Stimulated activated CD4-positive, alpha-beta T cell treated with anti-CD3 and anti-CD28 coated beads, Interleukin-1b, Interleukin-23, amount 100 ng/mL, for 48 hours (primary cell): Measurements from ENCODE around the gene STX18.
"Not testable (repeated sequence)": the region's sequence is repeated elsewhere in the genome, so short reads cannot be mapped to it uniquely, and the experiment has no call there.

Experiments used
- DNase-seq: peaks from one replicate; pipeline ENCODE4 v3.0.0-alpha.2; 2020

STX18 gene

DNA sequence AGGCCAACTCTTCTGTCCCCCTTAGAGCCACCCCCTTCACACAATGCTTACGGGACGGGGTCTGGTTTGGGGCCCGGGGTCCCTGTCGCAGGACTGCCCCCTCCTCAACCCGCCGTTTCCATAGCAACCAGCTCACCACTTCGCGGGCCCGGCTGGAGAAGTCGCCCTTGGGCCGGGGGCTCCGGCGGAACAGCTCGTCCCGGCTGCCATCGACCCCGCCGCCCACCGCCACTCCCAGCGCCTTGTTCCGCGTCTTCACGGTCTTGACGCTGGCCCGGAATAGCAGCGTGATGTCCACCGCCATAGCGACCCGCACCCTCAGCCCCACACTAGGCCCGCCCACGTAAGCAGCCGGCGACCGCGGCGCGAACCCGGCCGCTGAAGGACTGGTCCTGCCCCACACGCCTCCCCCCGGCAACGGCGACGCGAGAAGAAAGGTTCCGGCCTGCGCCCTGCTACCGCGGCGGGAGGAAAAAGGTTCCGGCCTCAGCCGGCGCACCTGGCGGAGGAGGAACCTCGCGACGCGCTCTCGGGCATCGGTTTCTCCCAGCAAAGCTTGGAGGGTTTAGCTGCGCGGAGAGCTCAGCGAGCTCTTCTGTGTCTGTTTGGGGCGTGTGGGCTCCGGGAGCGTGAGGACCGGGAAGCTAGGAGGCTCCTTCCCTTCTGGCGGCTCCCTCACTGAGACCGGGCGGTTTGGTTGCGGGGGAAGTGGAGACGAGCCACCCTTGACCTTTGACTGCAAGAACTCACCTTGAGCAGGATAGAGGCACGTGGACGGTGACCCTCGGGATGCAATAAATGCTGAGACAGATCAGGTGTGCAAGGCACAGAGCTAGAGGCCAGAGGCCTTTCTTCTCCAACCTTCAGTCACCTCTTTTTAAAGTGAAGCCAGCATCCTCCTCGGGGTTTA lies at the start of gene STX18:
Gene STX18, minus strand, starts transcription at position 388 of the 910 bp plus-strand sequence. Its CDS starts 84 bp downstream, at position 304.
- peak; percentile 88 for DNase-seq

DNA sequence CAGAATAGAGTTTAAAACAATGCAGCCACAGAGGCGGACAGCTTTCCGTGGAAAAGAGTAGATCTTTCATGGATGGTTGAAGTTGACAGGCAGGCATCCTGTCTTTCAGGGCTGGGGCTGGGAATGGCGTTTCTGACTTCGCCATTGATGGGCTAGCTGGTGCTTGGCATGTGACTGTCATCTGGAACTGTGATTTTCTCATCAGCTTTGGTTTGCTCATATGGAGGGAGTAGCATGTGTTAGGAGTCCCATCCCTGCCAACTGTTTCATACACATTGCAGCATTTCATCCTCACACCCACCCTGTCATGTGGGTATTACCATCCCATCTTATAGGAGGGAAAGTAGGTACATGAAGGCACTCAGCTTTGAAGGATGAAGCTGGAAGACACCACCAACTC lies 49.2 kb upstream of the STX18 start:
- no peak for DNase-seq

DNA sequence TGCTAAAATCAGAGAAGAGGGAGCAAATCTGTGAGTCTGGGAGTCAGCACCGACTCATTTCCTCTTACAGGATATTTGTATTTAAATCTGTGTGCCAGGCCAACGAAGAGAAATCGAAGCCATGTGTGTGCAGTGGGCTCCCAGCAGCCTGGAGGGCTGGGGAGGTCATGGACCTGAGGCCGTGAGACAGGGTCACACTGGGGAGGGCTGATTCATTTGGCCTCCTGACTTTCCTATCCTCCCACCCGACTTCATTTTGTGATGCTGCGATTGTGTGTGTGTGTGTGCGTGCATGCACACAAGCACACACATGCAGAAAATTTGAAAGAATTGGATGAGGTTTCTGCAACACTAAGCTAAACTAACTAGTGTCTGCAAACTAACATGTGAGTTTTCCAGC lies 48.7 kb upstream of the STX18 start:
- DNase-seq, result no peak

DNA sequence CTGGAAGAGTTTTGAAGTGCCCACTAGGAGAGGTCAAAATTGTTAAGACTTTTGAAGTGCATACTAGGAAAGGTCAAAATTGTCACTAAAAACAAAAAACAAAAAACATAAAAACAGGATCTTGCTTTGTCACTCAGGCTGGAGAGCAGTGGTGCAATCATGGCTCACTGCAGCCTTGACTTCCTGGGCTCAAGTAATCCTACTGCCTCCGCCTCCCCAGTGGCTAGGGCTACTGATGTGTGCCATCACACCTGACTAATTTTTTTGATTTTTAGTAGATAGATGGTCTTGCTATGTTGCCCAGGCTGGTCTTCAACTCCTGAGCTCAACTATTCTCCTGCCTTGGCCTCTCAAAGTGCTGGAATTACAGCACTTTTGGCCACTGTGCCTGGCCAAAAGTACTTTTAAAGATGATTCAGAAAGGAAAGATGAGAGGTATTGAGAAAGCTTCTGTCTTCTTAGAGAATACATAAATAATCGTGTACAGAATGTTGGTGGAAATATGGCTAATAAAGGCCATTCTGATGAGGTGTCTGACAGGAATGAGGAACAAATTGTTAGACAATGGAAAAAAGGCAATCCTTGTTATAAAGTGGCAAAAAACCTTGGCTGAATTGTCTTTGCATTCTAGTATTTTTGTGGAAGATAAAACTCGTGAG lies 43.3 kb upstream of the STX18 start:
- DNase-seq, result no peak

DNA sequence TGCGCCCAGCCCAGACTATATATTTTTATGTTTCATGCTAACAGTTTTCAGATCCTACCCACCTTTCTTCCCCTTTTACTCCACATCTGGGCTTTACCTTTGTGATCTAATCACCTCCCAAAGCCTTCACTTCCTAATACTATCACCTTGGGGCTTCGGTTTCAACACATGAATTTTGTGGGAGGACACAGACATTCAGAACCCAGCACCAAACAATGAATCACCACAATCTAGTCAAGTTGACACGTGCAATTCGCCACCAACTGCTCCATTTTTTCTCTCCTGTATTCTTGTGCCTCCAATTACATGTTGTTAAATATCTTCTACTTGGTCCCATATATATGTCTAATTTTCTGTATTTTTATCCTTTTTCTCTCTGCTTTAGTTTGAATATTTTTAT lies 41.8 kb upstream of the STX18 start:
- DNase-seq, result no peak

DNA sequence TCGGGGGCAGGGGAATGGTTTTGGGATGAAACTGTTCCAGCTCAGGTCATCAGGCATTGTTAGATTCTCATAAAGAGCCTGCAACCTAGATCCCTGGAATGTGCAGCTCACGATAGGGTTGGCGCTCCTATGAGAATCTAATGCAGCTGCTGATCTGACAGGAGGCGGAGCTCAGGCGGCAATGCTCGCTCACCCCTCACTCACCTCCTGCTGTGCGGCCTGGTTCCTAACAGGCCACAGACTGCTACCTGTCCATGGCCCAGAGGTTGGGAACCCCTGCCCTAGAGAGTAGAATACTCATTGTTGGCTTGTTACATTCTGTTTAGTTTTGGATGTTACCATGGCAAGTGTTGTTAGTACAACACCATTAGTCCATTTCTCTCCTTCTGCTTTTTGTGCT lies 40.8 kb upstream of the STX18 start:
- DNase-seq, result no peak

DNA sequence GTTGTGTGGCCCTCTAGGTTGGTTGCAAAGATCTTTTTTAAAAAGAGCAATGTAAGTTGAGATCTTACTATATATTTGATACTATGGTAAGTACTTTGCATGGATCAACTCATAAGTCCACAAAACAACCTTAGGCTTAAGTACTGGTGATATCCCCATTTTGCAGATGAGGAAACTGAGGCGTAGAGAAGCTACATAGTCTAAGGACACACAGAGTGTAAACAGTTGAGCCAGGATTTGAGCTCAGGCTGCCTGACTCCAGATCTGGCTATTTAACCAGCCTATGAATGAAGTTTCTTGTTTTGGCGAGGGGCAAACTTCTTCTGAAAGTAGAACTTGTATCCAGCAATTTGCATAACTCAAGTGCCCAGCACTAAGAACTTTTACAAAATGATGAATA lies 38.6 kb upstream of the STX18 start:
- DNase-seq, result no peak

DNA sequence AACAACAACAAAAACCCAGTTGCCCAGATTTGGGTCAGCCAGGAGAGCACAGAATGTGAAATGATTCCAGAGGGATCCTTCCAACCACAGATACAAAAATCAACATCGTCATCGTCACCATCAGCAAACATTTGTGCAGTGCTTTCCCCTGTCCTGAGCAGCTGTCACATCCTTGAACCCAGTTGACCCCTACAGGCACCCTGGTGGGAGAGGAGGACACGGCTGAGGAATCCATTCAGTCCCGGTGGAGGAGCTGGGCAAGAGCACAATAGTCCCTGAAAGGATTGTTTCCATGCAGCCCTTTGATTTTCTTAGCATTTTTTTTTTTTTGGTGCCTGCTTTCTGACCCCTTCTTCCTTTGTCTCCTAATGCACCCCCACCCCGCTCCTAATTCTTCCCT lies 37.1 kb upstream of the STX18 start:
- DNase-seq, result no peak

DNA sequence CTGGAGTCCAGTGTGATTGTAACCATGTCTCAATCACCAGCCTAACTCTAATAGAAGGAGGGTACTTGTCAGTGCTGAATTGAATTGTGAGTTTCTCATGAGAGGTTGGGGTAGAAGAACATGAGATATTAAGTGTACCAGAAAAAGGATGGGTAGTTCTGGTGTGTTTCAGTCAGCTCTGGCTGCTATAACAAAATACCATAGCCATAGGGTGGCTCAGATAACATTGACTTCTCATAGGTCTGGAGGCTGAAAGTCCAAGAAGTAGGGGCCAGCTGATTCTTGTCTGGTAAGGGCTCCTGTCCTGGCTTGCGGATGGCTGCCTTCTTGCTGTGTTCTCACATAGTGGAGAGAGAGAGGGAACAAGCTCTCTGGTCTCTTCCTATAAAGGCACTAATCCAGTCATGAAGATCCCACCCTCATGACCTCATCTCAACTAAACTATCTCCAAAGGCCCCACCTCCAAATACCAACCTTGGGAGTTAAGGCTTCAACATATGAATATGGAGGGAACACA lies 35.6 kb upstream of the STX18 start:
- DNase-seq, result no peak

DNA sequence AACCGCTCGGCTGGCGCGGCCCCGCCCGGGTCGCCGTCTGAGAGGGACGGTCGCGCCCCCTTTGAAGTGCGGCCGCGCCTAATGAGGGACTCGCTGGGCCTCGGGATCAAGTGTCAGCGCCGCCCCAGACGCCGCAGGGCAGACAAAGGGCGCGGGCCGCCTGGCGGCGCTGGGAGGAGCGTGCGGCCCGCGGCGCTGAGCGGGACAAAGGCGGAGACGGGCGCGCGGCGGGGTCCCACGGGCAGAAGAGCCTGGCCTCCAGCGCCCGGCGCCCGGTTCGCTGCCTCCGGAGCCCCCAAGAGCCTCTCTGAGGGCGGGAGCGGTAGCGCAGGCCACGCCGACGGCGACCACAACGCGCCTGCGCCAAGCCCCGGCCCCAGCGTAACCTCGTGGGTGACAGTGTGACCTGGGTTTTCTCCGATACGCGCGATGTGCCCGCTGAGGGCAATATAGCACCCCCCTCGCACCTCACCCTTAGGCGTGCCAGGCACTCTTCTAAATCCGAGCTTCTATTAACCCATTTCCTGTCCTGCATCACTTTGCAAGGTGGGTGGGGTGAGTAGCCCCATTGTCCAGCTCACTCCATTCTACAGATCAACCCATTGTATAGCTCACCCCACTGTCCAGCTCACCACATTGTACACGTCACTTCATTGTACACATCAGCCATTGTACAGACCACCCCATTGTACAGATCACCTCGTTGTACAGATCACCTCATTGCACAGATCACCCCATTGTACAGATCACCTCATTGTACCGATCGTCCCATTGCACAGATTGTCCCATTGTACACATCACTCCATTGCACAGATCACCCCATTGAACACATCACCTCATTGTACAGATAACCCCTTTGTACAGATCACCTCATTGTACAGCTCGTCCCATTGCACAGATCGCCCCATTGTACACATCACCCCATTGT lies 33.7 kb upstream of the STX18 start:
- DNase-seq, result peak; percentile 58

DNA sequence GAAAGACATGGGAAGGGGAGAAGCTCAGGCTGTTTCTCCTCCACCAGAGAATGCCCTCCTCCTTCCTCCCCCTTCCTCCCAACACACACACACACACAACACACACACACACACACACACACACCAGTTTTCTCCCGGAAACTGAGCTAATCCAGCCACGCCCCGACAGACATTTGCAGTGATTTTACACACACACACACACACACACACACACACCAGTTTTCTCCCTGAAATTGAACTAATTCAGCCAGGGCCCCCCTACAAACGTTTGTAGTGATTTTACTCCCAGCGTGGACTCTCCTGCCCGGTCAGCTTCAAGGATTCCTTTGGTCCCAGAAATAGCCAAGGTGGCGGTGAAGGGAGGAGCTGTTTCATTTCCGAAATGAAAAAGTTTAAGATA lies 32.9 kb upstream of the STX18 start:
- no peak for DNase-seq

DNA sequence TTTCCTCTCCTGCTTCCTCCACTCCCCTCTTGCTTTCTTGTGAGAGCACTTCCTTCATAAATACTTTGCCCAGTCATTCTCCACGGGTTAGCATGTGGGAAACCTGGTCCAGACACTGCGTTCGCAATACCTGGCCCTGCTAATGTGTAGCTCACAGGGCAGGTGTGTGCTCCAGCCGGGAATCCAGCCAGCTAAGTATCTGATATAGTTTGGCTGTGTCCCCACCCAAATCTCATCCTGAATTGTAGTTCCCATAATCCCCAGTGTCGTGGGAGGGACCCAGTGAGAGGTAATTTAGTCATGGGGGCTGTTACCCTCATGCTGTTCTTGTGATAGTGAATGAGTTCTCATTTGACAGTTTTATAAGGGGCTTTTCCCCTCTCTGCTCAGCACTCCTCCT lies 32.2 kb upstream of the STX18 start:
- DNase-seq, result no peak

DNA sequence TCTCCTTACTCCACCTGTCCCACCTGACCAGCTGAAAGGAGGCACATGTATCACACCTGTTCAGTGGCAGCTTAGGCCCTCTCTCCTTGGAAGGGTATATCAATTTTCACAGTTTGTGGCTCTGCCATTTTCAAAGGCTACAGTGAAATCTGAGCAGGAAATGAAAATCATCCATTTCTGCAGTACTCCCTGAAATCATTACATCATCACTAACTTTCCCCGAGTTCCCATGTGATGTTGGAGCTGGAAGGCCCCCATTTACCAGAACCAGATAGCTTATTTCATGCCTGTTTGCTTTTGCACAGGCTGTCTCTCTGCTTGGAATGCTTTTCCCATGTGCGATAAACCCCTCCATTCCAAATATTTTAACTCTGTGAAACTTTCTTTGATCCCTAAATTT lies 31.0 kb upstream of the STX18 start:
- no peak for DNase-seq

DNA sequence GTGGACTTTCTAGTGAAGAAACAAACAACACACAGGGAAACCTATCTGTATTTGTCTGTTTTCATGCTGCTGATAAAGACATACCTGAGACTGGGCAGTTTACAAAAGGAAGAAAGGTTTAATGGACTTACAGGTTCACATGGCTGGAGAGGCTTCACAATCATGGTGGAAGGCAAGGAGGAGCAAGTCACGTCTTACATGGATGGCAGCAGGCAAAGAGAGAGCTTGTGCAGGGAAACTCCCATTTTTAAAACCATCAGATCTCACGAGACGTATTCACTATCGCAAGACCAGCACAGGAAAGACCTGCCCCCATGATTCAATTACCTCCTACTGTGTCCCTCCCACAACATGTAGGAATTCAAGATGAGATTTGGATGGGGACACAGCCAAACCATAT lies 28.0 kb upstream of the STX18 start:
- DNase-seq, result not testable (repeated sequence)

DNA sequence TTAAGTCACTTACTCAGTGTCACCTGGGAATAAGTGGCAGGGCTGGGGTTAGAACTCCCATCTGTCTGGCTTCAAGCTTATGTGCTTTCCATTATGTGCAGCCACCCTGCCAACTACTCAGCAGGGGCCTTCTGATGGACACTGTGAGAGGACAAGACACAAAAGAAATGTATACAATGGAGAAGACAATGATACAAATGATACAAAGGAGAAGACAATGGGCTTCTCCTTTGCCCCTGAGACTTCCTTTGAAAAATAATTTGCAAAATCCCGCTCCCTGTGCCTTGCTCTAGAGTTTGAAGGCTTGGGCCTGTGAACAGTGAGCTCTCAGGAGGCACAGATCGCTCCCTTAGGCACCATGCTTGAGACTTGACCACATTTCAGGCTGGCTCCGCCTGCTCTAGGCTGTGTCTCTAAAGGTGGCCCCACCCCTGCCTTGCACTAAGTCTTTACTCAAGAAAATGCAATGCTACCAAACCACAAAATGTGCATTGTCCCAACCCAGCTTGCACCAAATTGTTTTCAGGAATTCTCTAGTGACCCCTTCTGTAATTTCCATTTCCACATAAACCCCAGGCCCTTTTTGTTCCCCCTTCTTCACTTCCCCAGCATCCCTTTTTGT lies 27.1 kb upstream of the STX18 start:
- no peak for DNase-seq

DNA sequence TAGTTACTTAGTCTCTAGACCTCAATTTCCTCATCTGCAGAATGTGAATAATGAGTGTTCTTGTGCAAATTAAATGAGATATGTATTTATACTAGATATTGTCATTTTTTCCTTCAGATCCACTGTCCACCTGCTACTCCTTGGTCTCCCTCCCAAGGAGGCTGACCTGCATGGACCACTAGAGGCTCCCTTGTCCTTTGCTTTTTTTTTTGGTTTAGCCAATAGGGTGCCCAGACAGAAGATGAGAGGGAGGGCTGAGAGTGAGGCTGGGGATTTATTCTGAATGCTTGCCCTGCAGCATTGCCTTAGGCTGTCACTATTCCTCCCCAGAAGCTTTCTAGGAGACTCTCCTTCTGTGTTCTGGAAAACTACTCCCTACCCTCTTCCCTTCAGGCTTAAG lies 24.5 kb upstream of the STX18 start:
- not testable (repeated sequence) for DNase-seq

DNA sequence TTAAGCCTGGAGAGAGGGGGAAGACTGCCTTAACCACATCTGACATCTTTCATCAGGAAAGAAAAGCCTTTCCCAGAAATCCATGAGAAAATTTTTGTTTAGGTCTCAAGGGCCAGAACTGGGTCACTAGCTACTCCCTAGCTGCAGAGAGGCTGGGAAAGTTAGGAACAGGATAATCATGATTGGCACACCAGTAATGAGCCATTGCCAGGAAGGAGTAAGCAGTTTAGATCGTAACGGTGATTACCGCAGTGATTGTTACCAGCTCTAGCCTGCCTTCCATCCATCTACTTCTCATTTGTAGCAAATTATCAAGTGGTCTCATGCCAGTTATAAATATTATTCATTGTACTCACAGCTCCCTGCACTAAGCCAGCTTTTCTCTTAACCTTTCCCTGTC lies 22.7 kb upstream of the STX18 start:
- DNase-seq, result no peak

DNA sequence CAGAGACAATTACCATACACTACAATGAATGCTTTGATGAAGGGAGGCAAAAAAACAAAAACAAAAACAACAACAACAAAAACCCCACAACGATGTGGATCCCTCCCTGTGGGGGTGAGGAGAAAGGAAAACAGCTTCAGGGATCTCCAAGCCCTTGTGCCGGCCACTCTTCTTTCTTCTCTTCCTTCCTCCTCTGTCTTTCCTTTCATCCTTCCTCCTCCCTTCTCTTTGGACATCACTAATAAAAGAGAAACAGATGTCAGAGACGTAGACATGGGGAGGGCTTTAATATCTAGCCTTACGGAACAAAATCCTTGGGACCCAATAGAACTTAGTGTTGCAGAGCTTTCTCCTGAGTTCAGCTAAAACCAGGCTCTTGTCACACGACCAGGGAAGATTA lies 18.8 kb upstream of the STX18 start:
- DNase-seq, result no peak

DNA sequence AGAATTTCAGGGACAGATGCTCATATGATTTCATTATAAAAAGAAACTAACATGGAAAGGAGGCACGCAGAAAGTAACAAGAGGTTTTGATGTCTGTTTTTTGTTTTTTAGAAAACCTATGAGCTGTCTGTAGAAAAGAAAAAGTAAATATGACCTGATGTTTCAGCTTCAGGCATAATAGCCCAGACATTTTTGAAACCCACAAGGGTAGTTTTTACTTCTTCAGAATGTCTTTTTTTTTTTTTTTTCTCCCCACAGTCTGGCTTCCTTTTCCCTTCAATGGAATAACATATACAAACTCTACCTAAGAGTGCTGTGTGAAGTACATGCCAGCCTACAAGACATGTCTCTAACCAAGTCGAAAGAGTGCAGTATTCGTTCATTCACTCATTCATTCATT lies 18.3 kb upstream of the STX18 start:
- DNase-seq, result no peak

DNA sequence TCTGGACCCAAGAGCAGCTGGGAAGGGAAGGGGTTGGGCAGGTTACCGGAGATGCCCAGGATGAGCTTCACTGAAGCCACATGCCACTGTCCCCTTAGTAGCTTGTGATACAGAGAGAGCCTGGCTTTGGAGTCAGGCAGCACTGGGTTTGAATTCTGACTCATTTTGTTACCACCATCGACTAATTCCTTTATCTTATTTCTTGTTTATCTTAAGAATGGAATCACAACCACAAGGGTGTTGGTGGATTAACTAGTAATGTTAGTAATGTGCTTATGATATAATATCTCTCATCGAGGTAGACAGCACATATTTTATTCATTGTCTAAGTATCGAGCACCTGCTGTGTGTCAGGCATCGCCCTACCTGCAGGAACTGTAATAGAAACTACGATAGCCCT lies 17.7 kb upstream of the STX18 start:
- no peak for DNase-seq

DNA sequence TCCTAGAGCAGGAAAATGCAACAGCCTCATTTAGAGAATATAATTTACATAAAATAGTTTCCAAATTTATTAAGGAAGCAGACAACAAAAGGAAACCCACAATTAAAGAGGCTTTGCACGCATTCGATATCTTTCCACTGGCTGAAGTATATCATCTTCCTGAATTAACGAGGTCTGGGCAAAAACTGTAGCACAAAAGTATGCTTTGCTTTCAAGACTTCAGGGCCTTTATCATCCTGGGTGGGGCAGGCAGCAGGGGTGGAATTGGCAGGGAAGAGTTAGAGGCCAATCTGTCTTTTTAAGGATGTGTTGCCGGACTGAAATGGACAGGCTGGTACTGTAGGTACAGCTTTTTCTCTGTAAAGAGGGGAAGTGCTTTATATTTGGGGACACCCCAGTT lies 17.0 kb upstream of the STX18 start:
- DNase-seq, result no peak

DNA sequence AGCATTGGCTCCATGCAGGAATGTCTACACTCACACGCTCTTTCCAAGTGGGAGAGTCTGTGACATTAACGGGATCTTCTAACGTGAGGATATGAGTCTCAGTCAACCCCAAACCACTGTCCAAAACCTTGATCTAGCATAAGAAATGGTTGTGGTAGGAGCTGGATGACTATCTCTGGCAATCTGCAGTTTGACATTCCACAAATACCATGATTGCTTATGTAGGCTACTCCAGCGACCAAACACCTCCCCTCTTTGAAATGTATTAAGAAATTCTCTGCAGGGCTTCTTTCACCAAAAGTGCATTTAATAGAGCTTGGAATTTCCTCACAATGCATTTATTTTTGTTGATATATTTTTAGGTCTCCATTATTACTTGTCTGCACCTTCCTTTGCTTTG lies 14.1 kb upstream of the STX18 start:
- DNase-seq, result no peak

DNA sequence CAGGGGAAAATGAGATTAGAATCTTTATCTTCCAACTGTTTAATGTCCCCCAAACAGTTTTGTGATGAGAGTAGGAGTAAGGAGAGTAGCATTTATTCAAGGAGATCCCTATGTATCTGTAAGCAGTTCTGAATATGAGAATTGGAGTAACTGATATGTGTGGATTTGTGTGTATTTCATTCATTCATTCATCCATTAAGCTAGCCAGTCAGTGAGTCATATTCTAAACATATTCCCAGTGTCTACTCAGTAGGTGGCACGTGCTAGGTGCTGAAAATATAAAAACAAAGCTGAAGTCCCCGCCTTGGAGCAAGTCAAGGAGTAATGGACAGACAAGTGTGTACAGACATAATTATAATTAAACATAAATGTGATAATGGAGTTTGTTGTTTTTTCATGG lies 12.4 kb upstream of the STX18 start:
- no peak for DNase-seq
